HG03097 (cell line): ENCODE data around the gene ERVH48-1.
"Not testable (repeated sequence)": the region's sequence is repeated elsewhere in the genome, so short reads cannot be mapped to it uniquely, and the experiment has no call there.

Experiments
- ATAC-seq: cut with Tn5 transposase; IDR thresholded peaks from one replicate; pipeline ENCODE4 v1.9.1; 2021; ENCODE audit not compliant: unreplicated experiment, low FRiP score

Gene ERVH48-1

GRCh38 chr21:42939582-42940413 lies 14.4 kb upstream of the ERVH48-1 start:
- no peak for ATAC-seq

GRCh38 chr21:42938606-42938995 lies 13.2 kb upstream of the ERVH48-1 start:
- ATAC-seq = not testable (repeated sequence)

GRCh38 chr21:42937960-42938605 lies 12.7 kb upstream of the ERVH48-1 start:
- ATAC-seq = no peak

DNA sequence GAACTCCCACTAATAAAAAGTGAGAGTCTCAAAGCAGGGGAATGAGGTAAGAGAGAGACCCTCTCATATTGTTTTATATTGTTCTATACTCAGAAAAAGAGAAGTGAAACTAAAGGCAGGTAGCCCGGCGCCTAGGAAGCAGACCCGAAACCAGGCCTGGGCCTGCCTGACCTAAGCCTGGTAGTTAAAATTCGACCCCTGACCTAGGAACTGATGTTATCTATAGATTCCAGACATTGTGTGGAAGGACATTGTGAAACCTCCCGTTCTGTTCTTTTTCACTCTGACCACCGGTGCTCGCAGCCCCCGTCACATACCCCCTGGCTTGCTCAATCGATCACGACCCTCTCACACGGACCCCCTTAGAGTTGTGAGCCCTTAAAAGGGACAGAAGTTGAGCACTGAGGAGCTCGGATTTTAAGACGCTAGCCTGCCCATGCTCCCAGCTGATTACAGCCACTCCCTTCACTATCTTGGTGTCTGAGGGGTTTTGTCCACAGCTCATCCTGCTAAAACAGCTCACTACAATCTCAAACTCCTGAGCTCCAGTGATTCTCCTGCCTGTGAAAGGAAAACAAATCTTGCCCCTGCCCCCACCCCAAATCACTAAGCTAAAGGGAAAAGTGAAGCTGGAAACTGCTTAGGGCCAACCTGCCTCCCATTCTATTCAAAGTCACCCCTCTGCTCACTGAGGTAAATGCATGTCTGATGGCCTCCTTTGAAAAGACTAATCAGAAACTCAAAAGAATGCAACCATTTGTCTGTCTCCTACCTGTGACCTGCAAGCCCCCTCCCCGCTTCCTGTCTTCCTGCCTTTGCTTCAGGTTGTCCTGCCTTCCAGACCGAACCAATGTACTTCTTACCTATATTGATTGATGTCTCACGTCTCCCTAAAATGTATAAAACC lies 11.9 kb upstream of the ERVH48-1 start:
- not testable (repeated sequence) for ATAC-seq

- ATAC-seq = not testable (repeated sequence)
Observed at GRCh38 chr21:42936360-42936759, 10.9 kb upstream of the ERVH48-1 start.

GRCh38 chr21:42933973-42934372 lies 8.5 kb upstream of the ERVH48-1 start:
- ATAC-seq = not testable (repeated sequence)

GRCh38 chr21:42933137-42933970 lies 7.9 kb upstream of the ERVH48-1 start:
- ATAC-seq = not testable (repeated sequence)

DNA sequence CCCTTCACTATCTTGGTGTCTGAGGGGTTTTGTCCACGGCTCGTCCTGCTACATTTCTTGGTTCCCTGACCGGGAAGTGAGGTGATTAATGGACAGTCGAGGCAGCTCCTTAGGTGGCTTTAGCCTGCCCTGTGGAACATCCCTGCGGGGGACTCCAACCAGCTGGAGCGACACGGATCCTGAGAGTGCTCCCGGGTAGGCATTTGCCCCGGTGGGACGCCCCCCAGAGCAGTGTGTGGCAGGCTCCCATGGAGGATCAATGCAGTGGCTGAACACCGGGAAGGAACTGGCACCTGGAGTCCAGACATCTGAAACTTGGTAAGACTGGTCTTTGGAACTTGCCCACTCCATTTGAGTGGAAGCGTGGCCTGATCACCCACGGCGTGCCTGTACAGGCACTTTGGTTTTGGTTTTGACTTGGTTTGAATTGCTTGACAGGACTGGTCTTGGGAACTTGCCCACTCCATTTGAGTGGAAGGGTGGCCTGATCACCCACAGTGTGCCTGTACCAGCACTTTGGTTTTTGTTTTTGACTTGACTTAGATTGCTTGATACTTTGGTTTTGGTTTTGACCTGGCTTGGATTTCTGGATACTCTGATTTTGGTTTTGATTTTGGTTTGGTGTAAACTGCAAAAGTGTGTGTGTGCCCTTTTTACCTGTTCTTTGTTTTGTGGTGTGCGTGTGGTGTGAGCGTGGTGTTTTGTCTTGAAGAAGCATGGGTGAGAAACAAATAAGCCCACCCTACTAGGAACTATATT lies 7.1 kb upstream of the ERVH48-1 start:
- not testable (repeated sequence) for ATAC-seq

GRCh38 chr21:42931560-42932235 lies 6.3 kb upstream of the ERVH48-1 start:
- no peak for ATAC-seq

DNA sequence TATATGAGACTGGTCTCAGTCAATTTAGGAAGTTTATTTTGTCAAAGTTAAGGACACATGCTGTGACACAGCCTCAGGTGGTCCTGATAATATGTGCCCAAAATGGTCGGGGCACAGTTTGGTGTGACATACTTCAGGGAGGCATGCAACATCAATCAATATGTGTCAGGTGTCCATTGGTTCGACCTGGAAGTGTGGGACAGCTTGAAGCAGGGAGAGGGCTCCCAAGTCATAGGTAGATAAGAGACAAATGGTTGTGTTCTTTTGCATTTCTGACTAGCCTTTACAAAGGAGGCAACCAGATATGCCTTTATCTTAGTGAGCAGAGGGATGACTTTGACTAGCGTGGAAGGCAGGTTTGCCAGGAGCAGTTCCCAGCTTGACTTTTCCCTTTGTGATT lies 4.5 kb upstream of the ERVH48-1 start:
- no peak for ATAC-seq

DNA sequence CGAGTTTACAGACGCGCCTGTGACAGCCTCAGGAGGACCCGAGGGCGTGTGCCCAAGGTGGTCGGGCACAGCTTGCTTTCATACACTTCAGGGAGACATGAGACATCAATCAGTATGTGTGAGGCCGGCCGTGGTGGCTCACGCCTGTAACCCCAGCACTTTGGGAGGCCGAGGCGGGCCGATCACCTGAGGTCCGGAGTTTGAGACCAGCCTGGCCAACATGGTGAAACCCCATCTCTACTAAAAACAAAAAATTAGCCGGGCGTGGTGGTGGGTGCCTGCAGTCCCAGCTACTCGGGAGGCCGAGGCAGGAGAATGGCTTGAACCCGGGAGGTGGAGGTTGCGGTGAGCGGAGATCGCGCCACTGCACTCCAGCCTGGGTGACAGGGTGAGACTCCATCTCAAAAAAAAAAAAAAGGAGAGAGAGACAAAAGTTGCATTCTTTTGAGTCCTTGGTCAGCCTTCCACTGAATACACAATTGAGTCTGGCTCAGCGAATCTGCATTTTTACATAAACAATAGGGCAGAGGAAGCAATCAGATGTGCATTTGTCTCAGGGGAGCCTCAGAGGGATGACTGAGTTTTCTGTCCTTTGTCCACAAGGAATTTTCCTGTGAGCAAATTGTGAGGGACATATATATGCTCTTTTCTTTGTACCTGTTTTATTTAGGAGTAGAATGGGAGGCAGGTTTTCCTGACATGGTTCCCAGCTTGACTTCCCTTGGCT lies 2.2 kb upstream of the ERVH48-1 start:
- not testable (repeated sequence) for ATAC-seq

DNA sequence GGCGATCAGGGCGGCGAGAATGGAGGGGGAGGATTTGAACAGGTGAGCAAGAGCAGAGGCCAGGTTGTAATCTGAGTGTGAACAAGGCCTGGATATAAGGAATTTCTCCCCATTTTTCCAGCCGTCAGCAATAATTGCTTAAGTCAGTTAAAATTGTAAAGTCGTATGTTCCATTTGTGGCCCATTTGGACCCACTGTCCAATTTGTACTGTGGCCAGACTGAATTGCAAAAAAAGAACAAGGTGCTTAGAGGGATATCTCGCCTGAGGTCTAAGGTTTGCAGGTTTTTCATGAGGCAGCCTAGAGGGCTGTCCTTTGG lies 1.0 kb downstream of the ERVH48-1 start:
- ATAC-seq = no peak

GRCh38 chr21:42923553-42924432 lies 1.6 kb downstream of the ERVH48-1 start:
- ATAC-seq = no peak

DNA sequence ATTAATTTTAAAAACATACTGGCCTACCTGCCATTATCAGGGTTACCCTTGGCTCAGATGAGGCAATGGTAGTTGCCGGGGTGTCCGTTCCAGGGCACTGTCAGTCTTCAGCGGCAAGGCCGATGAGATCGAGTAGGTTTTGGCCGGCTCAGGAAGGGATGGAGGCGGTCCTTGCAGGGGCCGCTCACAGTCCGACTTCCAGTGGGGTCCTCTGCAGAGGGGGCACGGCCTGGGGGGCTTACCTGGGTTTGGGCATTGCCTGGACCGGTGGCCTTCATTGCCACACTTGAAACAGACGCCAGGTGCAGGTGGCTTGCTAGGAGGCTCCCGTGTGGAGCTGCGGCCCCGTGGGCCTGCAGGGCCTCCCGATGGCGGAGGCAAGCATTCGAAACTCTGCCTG lies 2.5 kb downstream of the ERVH48-1 start:
- ATAC-seq = no peak

DNA sequence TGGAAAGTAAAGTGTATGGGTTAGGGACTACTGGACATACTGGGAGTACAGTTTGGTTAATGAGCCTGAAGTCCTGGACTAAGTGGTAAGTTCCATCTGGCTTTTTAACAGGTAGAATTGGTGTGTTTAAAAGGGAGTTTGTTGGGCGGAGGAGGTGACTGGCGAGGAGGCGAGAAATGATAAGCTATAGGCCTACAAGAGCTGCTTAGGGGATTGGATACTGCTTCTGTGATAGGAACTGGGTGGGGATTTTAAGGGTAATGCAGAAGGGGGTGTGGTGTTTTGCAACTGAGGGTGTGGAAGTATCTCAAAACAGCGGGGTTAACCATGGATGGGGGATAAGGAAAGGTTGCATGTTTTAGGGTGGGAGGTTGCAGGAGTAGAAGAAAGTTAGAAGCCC lies 3.5 kb downstream of the ERVH48-1 start:
- no peak for ATAC-seq

DNA sequence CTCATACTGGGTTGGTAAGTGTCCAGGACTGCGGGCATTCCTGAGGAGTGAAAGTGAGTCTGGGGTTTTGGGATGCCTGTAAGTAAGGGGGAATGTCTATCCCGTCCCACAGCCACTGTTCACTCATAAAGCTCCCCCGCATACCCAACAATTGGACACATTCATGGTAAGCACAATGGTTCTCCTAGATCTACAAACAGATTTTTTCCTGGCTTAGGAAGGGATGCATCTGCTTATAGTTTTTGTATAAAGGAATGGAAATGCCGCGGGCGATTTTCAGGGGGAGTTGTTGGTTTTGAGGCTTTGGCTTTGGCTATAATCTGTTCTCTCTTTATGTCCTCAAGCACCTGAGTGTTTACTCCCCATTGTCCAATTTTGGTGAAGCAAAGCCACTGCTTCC lies 7.1 kb downstream of the ERVH48-1 start:
- ATAC-seq = no peak

DNA sequence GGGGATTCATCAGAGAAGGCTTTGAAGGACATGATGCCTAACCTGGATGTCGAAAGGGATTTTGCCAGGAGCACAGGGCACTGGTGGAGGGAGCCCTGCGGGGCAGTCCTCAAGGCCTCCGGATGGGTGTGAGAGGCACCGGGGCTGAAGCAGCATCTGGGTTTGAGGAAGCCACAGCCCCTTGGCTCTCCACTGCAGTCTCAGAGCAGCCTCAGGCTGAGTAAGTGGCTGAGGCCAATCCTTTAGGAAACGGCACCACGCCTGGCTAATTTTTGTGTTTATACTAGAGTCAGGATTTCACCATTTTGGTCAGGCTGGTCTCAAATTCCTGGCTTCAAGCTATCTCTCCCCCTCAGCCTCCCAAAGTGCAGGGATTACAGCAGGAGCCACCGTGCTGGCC lies 12.0 kb downstream of the ERVH48-1 start:
- no peak for ATAC-seq
